DOHH2 (cell line): ENCODE data around the gene LMO3.

Experiments used
- H3F3A ChIP-seq: fragments of 200-600 bp; sonication (generic), shearing (Covaris generic); 2 replicates; pipeline ENCODE4 v1.6.0; 2016; ENCODE audit warnings: antibody characterized with exemption, mild to moderate bottlenecking; ENCODE audit not compliant: control insufficient read depth, insufficient read depth
- H3K27ac ChIP-seq: fragments of 200-600 bp; sonication (generic); 2 replicates; pipeline ENCODE4 v1.5.1; 2014; ENCODE audit warnings: low read depth, mild to moderate bottlenecking, low read length, moderate library complexity
- H3K27me3 ChIP-seq: fragments of 200-600 bp; sonication (generic); 2 replicates; pipeline ENCODE4 v1.6.1; 2014; ENCODE audit warnings: mild to moderate bottlenecking, low read length, mixed read lengths; ENCODE audit not compliant: control insufficient read depth
- H3K36me3 ChIP-seq: fragments of 200-600 bp; sonication (generic); 2 replicates; pipeline ENCODE4 v1.6.1; 2014; ENCODE audit warnings: mild to moderate bottlenecking, low read length, moderate library complexity, mixed read lengths; ENCODE audit not compliant: control insufficient read depth
- H3K4me1 ChIP-seq: fragments of 200-600 bp; sonication (generic); 2 replicates; pipeline ENCODE4 v1.6.1; 2014; ENCODE audit warnings: mild to moderate bottlenecking, low read length, mixed read lengths; ENCODE audit not compliant: control insufficient read depth
- H3K4me2 ChIP-seq: fragments of 200-600 bp; sonication (generic); 2 replicates; pipeline ENCODE4 v1.6.0; 2014; ENCODE audit warnings: mild to moderate bottlenecking, low read length, moderate library complexity
- H3K4me3 ChIP-seq: fragments of 200-600 bp; sonication (generic); 2 replicates; pipeline ENCODE4 v1.5.1; 2014; ENCODE audit warnings: mild to moderate bottlenecking, low read length, mixed read lengths
- H3K79me2 ChIP-seq: fragments of 200-600 bp; sonication (generic); 2 replicates; pipeline ENCODE4 v1.6.1; 2014; ENCODE audit warnings: mild to moderate bottlenecking, low read length, mixed read lengths; ENCODE audit not compliant: control insufficient read depth
- H3K9me2 ChIP-seq: fragments of 200-600 bp; sonication (generic); replicated peaks from 2 replicates; pipeline ENCODE4 v1.6.1; 2014; ENCODE audit warnings: mild to moderate bottlenecking, low read length, mixed read lengths; ENCODE audit not compliant: control insufficient read depth
- H3K9me3 ChIP-seq: fragments of 200-600 bp; sonication (generic); 2 replicates; pipeline ENCODE4 v1.6.1; 2014; ENCODE audit warnings: antibody characterized with exemption, low read length, mixed read lengths; ENCODE audit not compliant: control insufficient read depth, insufficient read depth
- H4K20me1 ChIP-seq: fragments of 200-600 bp; sonication (generic); 2 replicates; pipeline ENCODE4 v1.6.0; 2014; ENCODE audit warnings: low read depth, mild to moderate bottlenecking, antibody characterized with exemption, low read length, moderate library complexity; ENCODE audit not compliant: control insufficient read depth, insufficient read depth
- CTCF ChIP-seq: fragments of 200-600 bp; sonication (generic); IDR thresholded peaks from one replicate; pipeline ENCODE4 v1.5.1; 2014; ENCODE audit warnings: antibody characterized with exemption, mild to moderate bottlenecking, low read depth, low read length; ENCODE audit not compliant: poor library complexity, severe bottlenecking
- EZH2phosphoT487 ChIP-seq: fragments of 200-600 bp; sonication (generic); IDR thresholded peaks from 2 replicates; pipeline ENCODE4 v1.6.1; 2017; ENCODE audit warnings: borderline replicate concordance, mild to moderate bottlenecking, antibody characterized with exemption, low read length, moderate library complexity, mixed read lengths

The LMO3 gene

GRCh38 chr12:16613199-16613598, 7.2 kb upstream of the LMO3 start:
- H3K4me2 ChIP-seq: no peak overlapping the region
- no peaks in the 10 kb centered on the region for H3K9me2 ChIP-seq
- peaks cover 16% of the 10 kb centered on the region for H3K27me3 ChIP-seq
- H3K36me3 ChIP-seq: no peaks in the 10 kb centered on the region
- peaks cover 23% of the 10 kb centered on the region for H3K4me1 ChIP-seq
- no peaks in the 10 kb centered on the region for H3K9me3 ChIP-seq
- H3F3A ChIP-seq: no peaks in the 10 kb centered on the region
- no peaks in the 10 kb centered on the region for H3K79me2 ChIP-seq
- H3K4me3 ChIP-seq: no peak overlapping the region
- TF ChIP-seq CTCF: no peak
- TF ChIP-seq EZH2phosphoT487: no peak
- no peak overlapping the region for H3K27ac ChIP-seq
- no peaks in the 10 kb centered on the region for H4K20me1 ChIP-seq

- TF ChIP-seq CTCF: no peak
- no peak for TF ChIP-seq EZH2phosphoT487
- H3F3A ChIP-seq: no peaks in the 10 kb centered on the region
- peaks cover 16% of the 10 kb centered on the region for H3K27me3 ChIP-seq
- H3K79me2 ChIP-seq: no peaks in the 10 kb centered on the region
- H3K4me1 ChIP-seq: peaks cover 23% of the 10 kb centered on the region
- H3K27ac ChIP-seq: no peak overlapping the region
- H3K4me3 ChIP-seq: no peak overlapping the region
- no peaks in the 10 kb centered on the region for H3K9me2 ChIP-seq
- no peaks in the 10 kb centered on the region for H4K20me1 ChIP-seq
- no peaks in the 10 kb centered on the region for H3K9me3 ChIP-seq
- H3K36me3 ChIP-seq: no peaks in the 10 kb centered on the region
- no peak overlapping the region for H3K4me2 ChIP-seq
Observed at GRCh38 chr12:16612647-16613046, 6.7 kb upstream of the LMO3 start.

GRCh38 chr12:16611146-16611545, 5.2 kb upstream of the LMO3 start:
- Histone ChIP-seq H3K4me1 (peaks cover 23% of the 10 kb centered on the region), H3K4me2 (no peak overlapping the region), H3K36me3 (no peaks in the 10 kb centered on the region), H3K9me2 (no peaks in the 10 kb centered on the region), H3K27ac (no peak overlapping the region), H3K27me3 (peaks cover 19% of the 10 kb centered on the region), H3K79me2 (no peaks in the 10 kb centered on the region), H3K9me3 (no peaks in the 10 kb centered on the region), H4K20me1 (no peaks in the 10 kb centered on the region), H3K4me3 (no peak overlapping the region), H3F3A (no peaks in the 10 kb centered on the region)
- TF ChIP-seq EZH2phosphoT487 (no peak), CTCF (no peak)

- Histone ChIP-seq H3K4me2 (peak overlapping the region; percentile 62; the same call in 1 of the 2 replicates), H3K79me2 (no peaks in the 10 kb centered on the region), H3K27ac (no peak overlapping the region), H3K4me1 (peaks cover 23% of the 10 kb centered on the region), H3K36me3 (no peaks in the 10 kb centered on the region), H4K20me1 (no peaks in the 10 kb centered on the region), H3K9me2 (no peaks in the 10 kb centered on the region), H3K4me3 (no peak overlapping the region), H3F3A (no peaks in the 10 kb centered on the region), H3K9me3 (no peaks in the 10 kb centered on the region), H3K27me3 (peaks cover 21% of the 10 kb centered on the region)
- no peak for TF ChIP-seq CTCF
- no peak for TF ChIP-seq EZH2phosphoT487
Observed at GRCh38 chr12:16610743-16611142, 4.8 kb upstream of the LMO3 start.
